CD8-positive, alpha-beta memory T cell (primary cell): ENCODE measurements around the gene OR1A1. TPM values are rescaled to one million over a fixed set of nuclear protein-coding genes. Genes with fewer than 3 reads are reported as not detected.
"Not testable (repeated sequence)": the region's sequence is repeated elsewhere in the genome, so short reads cannot be mapped to it uniquely, and the experiment has no call there.

Source experiments
- CTCF ChIA-PET: fragments of 350-600 bp; sonication (Branson Sonifier 250); formaldehyde crosslinking; loops from one replicate; lab custom pipeline; 2021; ENCODE audit warnings: antibody characterized with exemption; lab: Charles Lee
- POLR2A ChIA-PET: fragments of 350-600 bp; sonication (Branson Sonifier 250); formaldehyde crosslinking; loops from one replicate; lab custom pipeline; 2021; ENCODE audit warnings: antibody characterized with exemption; lab: Charles Lee
- DNase-seq, 5 donors: peaks; one replicate each; pipeline versions ENCODE4 v3.0.0 to v3.0.0-alpha.2; 2020 to 2022; ENCODE audit warnings: mixed read lengths in 1 of 5
- H3K27ac ChIP-seq: one replicate; pipeline ENCODE4 v1.7.0; 2013; ENCODE audit warnings: low read depth, mild to moderate bottlenecking, low read length, moderate library complexity
- H3K27me3 ChIP-seq: 2 replicates; pipeline ENCODE4 v1.7.0; 2013; ENCODE audit warnings: low read length, mild to moderate bottlenecking; ENCODE audit not compliant: insufficient read depth, poor library complexity, severe bottlenecking
- H3K36me3 ChIP-seq: 2 replicates; pipeline ENCODE4 v1.7.0; 2013; ENCODE audit warnings: mild to moderate bottlenecking, low read length, moderate library complexity; ENCODE audit not compliant: insufficient read depth
- H3K4me1 ChIP-seq: 2 replicates; pipeline ENCODE4 v1.7.0; 2013; ENCODE audit warnings: mild to moderate bottlenecking, low read length, moderate library complexity; ENCODE audit not compliant: insufficient read depth
- H3K4me3 ChIP-seq: 2 replicates; pipeline ENCODE4 v1.7.0; 2013; ENCODE audit warnings: mild to moderate bottlenecking, low read length
- H3K9me3 ChIP-seq: 2 replicates; pipeline ENCODE4 v1.7.0; 2013; ENCODE audit warnings: mild to moderate bottlenecking, low read length
- H3K27ac Mint-ChIP-seq, 8 donors: one replicate each; pipeline ENCODE4 v1.8.0; 2020 to 2021; ENCODE audit warnings: mixed read lengths in 8 of 8, mild to moderate bottlenecking in 6 of 8, inconsistent platforms in 3 of 8, moderate library complexity in 3 of 8
- H3K27me3 Mint-ChIP-seq, 2 donors: one replicate each; pipeline ENCODE4 v1.8.0; 2020 to 2021; ENCODE audit warnings: mixed read lengths in 2 of 2, mild to moderate bottlenecking in 1 of 2, moderate library complexity in 1 of 2
- H3K36me3 Mint-ChIP-seq, 3 donors: one replicate each; pipeline ENCODE4 v1.8.0; 2020 to 2021; ENCODE audit warnings: mixed read lengths in 3 of 3, inconsistent platforms in 1 of 3, mild to moderate bottlenecking in 1 of 3
- H3K4me1 Mint-ChIP-seq, 3 donors: one replicate each; pipeline ENCODE4 v1.8.0; 2020 to 2021; ENCODE audit warnings: mixed read lengths in 3 of 3, inconsistent platforms in 1 of 3, mild to moderate bottlenecking in 1 of 3
- H3K4me3 Mint-ChIP-seq, 7 donors: one replicate each; pipeline ENCODE4 v1.8.0; 2020 to 2021; ENCODE audit warnings: mixed read lengths in 7 of 7, mild to moderate bottlenecking in 6 of 7, moderate library complexity in 4 of 7, inconsistent platforms in 2 of 7
- H3K9me3 Mint-ChIP-seq, 5 donors: one replicate each; pipeline ENCODE4 v1.8.0; 2020 to 2022; ENCODE audit warnings: mixed read lengths in 5 of 5, mild to moderate bottlenecking in 3 of 5, moderate library complexity in 2 of 5, inconsistent platforms in 1 of 5
- polyA plus RNA-seq: library from polyadenylated mRNA; unstranded; fragments of 300-500 nt; fragmentation: Illumina TruSeq; gene quantifications from one replicate; pipeline ENCODE4 v1.2.3, GENCODE V29; 2021
- total RNA-seq, 2 experiments: library from RNA; stranded (reverse); gene quantifications; one replicate each; pipeline ENCODE4 v1.2.3, GENCODE V29; 2021

OR1A1 gene
- not detected for total RNA-seq
- not detected for polyA plus RNA-seq

- no peaks in the 10 kb centered on the region for H3K36me3 ChIP-seq
- Mint-ChIP-seq H3K4me1 (no peaks in the 10 kb centered on the region), H3K27ac (no peak within 1 kb of the TSS), H3K27me3 (peaks cover 8 to 27% of the 10 kb centered on the region in 2 donors), H3K9me3 (peaks cover 4 to 12% (median 8%) of the 10 kb centered on the region in 5 donors), H3K4me3 (no peak within 1 kb of the TSS), H3K36me3 (peaks cover 0 to 1% (median 0%) of the 10 kb centered on the region in 3 donors)
- no peak for DNase-seq
- H3K4me3 ChIP-seq: no peak within 1 kb of the TSS
- H3K27me3 ChIP-seq: no peaks in the 10 kb centered on the region
- no peak within 1 kb of the TSS for H3K27ac ChIP-seq
- H3K9me3 ChIP-seq: no peaks in the 10 kb centered on the region
- CTCF ChIA-PET: no interaction called here
- POLR2A ChIA-PET: no interaction called here
- no peaks in the 10 kb centered on the region for H3K4me1 ChIP-seq
Measured at GRCh38 chr17:3207367-3207766, at the start of gene OR1A1. Gene OR1A1 (plus strand): TSS chr17:3207667. CDS start chr17:3215621, 7,954 bp downstream.

- peaks cover 17 to 70% of the 10 kb centered on the region in 2 donors for H3K27me3 Mint-ChIP-seq
- H3K4me3 Mint-ChIP-seq: no peak overlapping the region
- peaks cover 0 to 9% (median 4%) of the 10 kb centered on the region in 3 donors for H3K4me1 Mint-ChIP-seq
- DNase-seq: no peak
- no peaks in the 10 kb centered on the region for H3K9me3 ChIP-seq
- no peak overlapping the region for H3K27ac ChIP-seq
- ChIA-PET POLR2A (no interaction called here), CTCF (no interaction called here)
- H3K4me1 ChIP-seq: no peaks in the 10 kb centered on the region
- no peak overlapping the region for H3K4me3 ChIP-seq
- H3K27me3 ChIP-seq: no peaks in the 10 kb centered on the region
- peaks cover 0 to 12% (median 0%) of the 10 kb centered on the region in 3 donors for H3K36me3 Mint-ChIP-seq
- no peak overlapping the region for H3K27ac Mint-ChIP-seq
- no peaks in the 10 kb centered on the region for H3K36me3 ChIP-seq
- H3K9me3 Mint-ChIP-seq: peaks cover 8 to 18% (median 15%) of the 10 kb centered on the region in 5 donors
Measured at GRCh38 chr17:3167574-3167973, 39.9 kb upstream of the OR1A1 start.

GRCh38 chr17:3189961-3190360 is 17.5 kb upstream of the OR1A1 start:
- no peaks in the 10 kb centered on the region for H3K4me1 ChIP-seq
- no peak for DNase-seq
- no peaks in the 10 kb centered on the region for H3K9me3 ChIP-seq
- H3K27ac Mint-ChIP-seq: no peak overlapping the region
- no peaks in the 10 kb centered on the region for H3K27me3 ChIP-seq
- H3K4me3 Mint-ChIP-seq: no peak overlapping the region
- H3K36me3 ChIP-seq: no peaks in the 10 kb centered on the region
- H3K4me1 Mint-ChIP-seq: no peaks in the 10 kb centered on the region
- H3K27ac ChIP-seq: no peak overlapping the region
- H3K9me3 Mint-ChIP-seq: no peaks in the 10 kb centered on the region
- ChIA-PET CTCF (no interaction called here), POLR2A (no interaction called here)
- H3K36me3 Mint-ChIP-seq: no peaks in the 10 kb centered on the region
- peaks cover 3 to 32% of the 10 kb centered on the region in 2 donors for H3K27me3 Mint-ChIP-seq
- no peak overlapping the region for H3K4me3 ChIP-seq

GRCh38 chr17:3197219-3197618 is 10.2 kb upstream of the OR1A1 start, which contains the start of gene OR1A2:
Gene OR1A2 (plus strand): TSS chr17:3197519. CDS start chr17:3197519, 0 bp downstream.
- DNase-seq: no peak
- H3K27ac ChIP-seq: no peak within 1 kb of the TSS
- H3K4me1 ChIP-seq: no peaks in the 10 kb centered on the region
- H3K27me3 ChIP-seq: no peaks in the 10 kb centered on the region
- Mint-ChIP-seq H3K4me3 (peak within 1 kb of the TSS in 1 of 7 donors; percentile 44), H3K27me3 (peaks cover 4 to 63% of the 10 kb centered on the region in 2 donors), H3K27ac (no peak within 1 kb of the TSS), H3K9me3 (peaks cover 4 to 18% (median 12%) of the 10 kb centered on the region in 5 donors), H3K4me1 (no peaks in the 10 kb centered on the region), H3K36me3 (no peaks in the 10 kb centered on the region)
- CTCF ChIA-PET: no interaction called here
- POLR2A ChIA-PET: no interaction called here
- no peak within 1 kb of the TSS for H3K4me3 ChIP-seq
- no peaks in the 10 kb centered on the region for H3K36me3 ChIP-seq
- no peaks in the 10 kb centered on the region for H3K9me3 ChIP-seq

GRCh38 chr17:3208484-3208883 is 1.0 kb downstream of the OR1A1 start:
- DNase-seq: no peak
- H3K27me3 Mint-ChIP-seq: peaks cover 8 to 33% of the 10 kb centered on the region in 2 donors
- H3K36me3 ChIP-seq: no peaks in the 10 kb centered on the region
- H3K36me3 Mint-ChIP-seq: peaks cover 0 to 1% (median 0%) of the 10 kb centered on the region in 3 donors
- ChIA-PET POLR2A (no interaction called here), CTCF (no interaction called here)
- no peak overlapping the region for H3K4me3 ChIP-seq
- H3K9me3 ChIP-seq: no peaks in the 10 kb centered on the region
- H3K4me1 Mint-ChIP-seq: no peaks in the 10 kb centered on the region
- H3K9me3 Mint-ChIP-seq: peaks cover 4 to 8% (median 5%) of the 10 kb centered on the region in 5 donors
- H3K4me3 Mint-ChIP-seq: no peak overlapping the region
- H3K27me3 ChIP-seq: no peaks in the 10 kb centered on the region
- no peak overlapping the region for H3K27ac Mint-ChIP-seq
- no peak overlapping the region for H3K27ac ChIP-seq
- no peaks in the 10 kb centered on the region for H3K4me1 ChIP-seq

- no peaks in the 10 kb centered on the region for H3K36me3 ChIP-seq
- Mint-ChIP-seq H3K4me1 (no peaks in the 10 kb centered on the region), H3K27ac (no peak overlapping the region), H3K9me3 (peaks cover 0 to 9% (median 2%) of the 10 kb centered on the region in 5 donors), H3K36me3 (peaks cover 0 to 1% (median 0%) of the 10 kb centered on the region in 3 donors), H3K27me3 (peaks cover 11 to 45% of the 10 kb centered on the region in 2 donors), H3K4me3 (no peak overlapping the region)
- H3K4me3 ChIP-seq: no peak overlapping the region
- CTCF ChIA-PET: no interaction called here
- no peaks in the 10 kb centered on the region for H3K27me3 ChIP-seq
- DNase-seq: no peak
- H3K27ac ChIP-seq: no peak overlapping the region
- POLR2A ChIA-PET: no interaction called here
- H3K4me1 ChIP-seq: no peaks in the 10 kb centered on the region
- H3K9me3 ChIP-seq: no peaks in the 10 kb centered on the region
Measured at GRCh38 chr17:3213001-3213400, 5.5 kb downstream of the OR1A1 start.

- Histone ChIP-seq H3K27me3 (no peaks in the 10 kb centered on the region), H3K4me3 (no peak overlapping the region), H3K9me3 (no peaks in the 10 kb centered on the region), H3K4me1 (no peaks in the 10 kb centered on the region), H3K27ac (no peak overlapping the region), H3K36me3 (no peaks in the 10 kb centered on the region)
- no peaks in the 10 kb centered on the region for H3K4me1 Mint-ChIP-seq
- peaks cover 11 to 51% of the 10 kb centered on the region in 2 donors for H3K27me3 Mint-ChIP-seq
- POLR2A ChIA-PET: no interaction called here
- CTCF ChIA-PET: no interaction called here
- H3K36me3 Mint-ChIP-seq: peaks cover 0 to 2% (median 0%) of the 10 kb centered on the region in 3 donors
- H3K4me3 Mint-ChIP-seq: no peak overlapping the region
- H3K9me3 Mint-ChIP-seq: peaks cover 0 to 12% (median 4%) of the 10 kb centered on the region in 5 donors
- no peak for DNase-seq
- no peak overlapping the region for H3K27ac Mint-ChIP-seq
Measured at GRCh38 chr17:3213587-3213986, 6.1 kb downstream of the OR1A1 start.

GRCh38 chr17:3219978-3220377 is 12.5 kb downstream of the OR1A1 start:
- H3K36me3 ChIP-seq, H3K4me1 ChIP-seq, H3K27ac ChIP-seq, CTCF ChIA-PET, H3K36me3 Mint-ChIP-seq, H3K27me3 ChIP-seq, POLR2A ChIA-PET, H3K4me3 ChIP-seq, H3K9me3 ChIP-seq, H3K4me3 Mint-ChIP-seq, DNase-seq, H3K27ac Mint-ChIP-seq: not testable (repeated sequence)
- peaks cover 3 to 62% of the 10 kb centered on the region in 2 donors for H3K27me3 Mint-ChIP-seq
- H3K9me3 Mint-ChIP-seq: peaks cover 0 to 18% (median 13%) of the 10 kb centered on the region in 5 donors
- peaks cover 8 to 16% (median 11%) of the 10 kb centered on the region in 3 donors for H3K4me1 Mint-ChIP-seq
